Trophoblast cell (in vitro differentiated cells and primary cell): ENCODE measurements around the gene BCO1.

Source experiments
- DNase-seq, 2 donors: peaks; one replicate each; pipeline ENCODE4 v3.0.0-alpha.2; 2016
- H2AFZ ChIP-seq: 2 replicates; pipeline ENCODE4 v1.6.1; 2013; ENCODE audit warnings: low read length, moderate library complexity, mild to moderate bottlenecking; ENCODE audit not compliant: insufficient read depth, poor library complexity
- H2AK5ac ChIP-seq: 2 replicates; pipeline ENCODE4 v1.6.1; 2013; ENCODE audit warnings: mild to moderate bottlenecking, low read length
- H2BK120ac ChIP-seq: 2 replicates; pipeline ENCODE4 v1.6.1; 2013; ENCODE audit warnings: low read length, mild to moderate bottlenecking, moderate library complexity; ENCODE audit not compliant: insufficient read depth, poor library complexity
- H2BK12ac ChIP-seq: 2 replicates; pipeline ENCODE4 v1.6.1; 2013; ENCODE audit warnings: mild to moderate bottlenecking, low read length, moderate library complexity
- H2BK5ac ChIP-seq: 2 replicates; pipeline ENCODE4 v1.6.1; 2013; ENCODE audit warnings: low read length, low read depth, moderate library complexity, mild to moderate bottlenecking; ENCODE audit not compliant: poor library complexity
- H3K14ac ChIP-seq: 2 replicates; pipeline ENCODE4 v1.6.1; 2013; ENCODE audit warnings: mild to moderate bottlenecking, low read length
- H3K18ac ChIP-seq: 2 replicates; pipeline ENCODE4 v1.6.1; 2013; ENCODE audit warnings: mild to moderate bottlenecking, low read length
- H3K23ac ChIP-seq: 2 replicates; pipeline ENCODE4 v1.6.1; 2013; ENCODE audit warnings: low read length
- H3K27ac ChIP-seq: 2 replicates; pipeline ENCODE4 v1.5.1; 2013; ENCODE audit warnings: low read depth, mild to moderate bottlenecking, inconsistent platforms, low read length, moderate library complexity
- H3K27me3 ChIP-seq: 2 replicates; pipeline ENCODE4 v1.6.1; 2013; ENCODE audit warnings: inconsistent platforms, mild to moderate bottlenecking, low read length, moderate library complexity; ENCODE audit not compliant: insufficient read depth
- H3K36me3 ChIP-seq, 2 experiments: 1 replicate in 1 of 2; 2 replicates in 1 of 2; pipeline ENCODE4 v1.6.1; 2013; ENCODE audit warnings: low read length in 2 of 2, mild to moderate bottlenecking in 2 of 2, moderate library complexity in 1 of 2; ENCODE audit not compliant: insufficient read depth in 2 of 2, control insufficient read depth in 1 of 2
- H3K4ac ChIP-seq: 2 replicates; pipeline ENCODE4 v1.6.1; 2013; ENCODE audit warnings: low read depth, mild to moderate bottlenecking, low read length, moderate library complexity
- H3K4me1 ChIP-seq, 2 experiments: 1 replicate in 1 of 2; 2 replicates in 1 of 2; pipeline ENCODE4 v1.6.1; 2013; ENCODE audit warnings: low read length in 2 of 2, mild to moderate bottlenecking in 2 of 2, moderate library complexity in 1 of 2; ENCODE audit not compliant: insufficient read depth in 2 of 2, control insufficient read depth in 1 of 2
- H3K4me2 ChIP-seq: 2 replicates; pipeline ENCODE4 v1.6.1; 2013; ENCODE audit warnings: inconsistent platforms, mild to moderate bottlenecking, low read length, moderate library complexity
- H3K4me3 ChIP-seq: 2 replicates; pipeline ENCODE4 v1.5.1; 2013; ENCODE audit warnings: mild to moderate bottlenecking, low read depth, low read length, inconsistent platforms
- H3K79me1 ChIP-seq: one replicate; pipeline ENCODE4 v1.6.1; 2013; ENCODE audit warnings: low read length
- H3K79me2 ChIP-seq: 2 replicates; pipeline ENCODE4 v1.6.1; 2013; ENCODE audit warnings: low read length, mild to moderate bottlenecking; ENCODE audit not compliant: control insufficient read depth, insufficient read depth, poor library complexity
- H3K9ac ChIP-seq: 2 replicates; pipeline ENCODE4 v1.6.1; 2013; ENCODE audit warnings: mild to moderate bottlenecking, low read length
- H3K9me3 ChIP-seq: 2 replicates; pipeline ENCODE4 v1.6.1; 2013; ENCODE audit warnings: low read depth, mild to moderate bottlenecking, control low read depth, inconsistent platforms, low read length; ENCODE audit not compliant: insufficient read depth
- H4K12ac ChIP-seq: 2 replicates; pipeline ENCODE4 v1.6.1; 2013; ENCODE audit warnings: low read depth, mild to moderate bottlenecking, low read length, moderate library complexity
- H4K8ac ChIP-seq: 2 replicates; pipeline ENCODE4 v1.6.1; 2013; ENCODE audit warnings: low read depth, mild to moderate bottlenecking, low read length, moderate library complexity
- H4K91ac ChIP-seq: one replicate; pipeline ENCODE4 v1.6.1; 2013; ENCODE audit warnings: low read depth, mild to moderate bottlenecking, low read length, moderate library complexity
- WGBS: extraction: QIAGEN DNeasy Blood & Tissue Kit; methylation state at CpG from one replicate; pipeline ENCODE4 v1.1.7; 2013; ENCODE audit warnings: missing lambda C conversion rate; ENCODE audit not compliant: insufficient read length, insufficient coverage; ENCODE audit errors: extremely low coverage; 5-methylcytosine and 5-hydroxymethylcytosine counted together

The BCO1 gene

DNA sequence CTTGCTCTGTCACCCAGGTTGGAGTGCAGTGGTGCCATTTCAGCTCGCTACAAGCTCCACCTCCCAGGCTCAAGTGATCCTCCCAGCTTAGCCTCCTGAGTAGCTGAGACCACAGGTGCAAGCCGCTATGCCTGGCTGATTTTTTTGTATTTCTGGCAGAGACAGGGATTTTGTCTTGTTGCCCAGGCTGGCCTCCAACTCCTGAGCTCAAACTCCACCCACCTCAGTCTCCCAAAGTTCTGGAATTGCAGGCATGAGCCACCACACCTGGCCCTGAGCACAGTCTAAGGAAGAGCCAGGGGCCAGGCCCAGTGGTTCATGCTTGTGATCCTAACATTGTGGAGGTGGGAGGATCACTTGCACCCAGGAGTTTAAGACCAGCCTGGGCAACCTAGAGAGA is 21.8 kb upstream of the BCO1 start:
- Histone ChIP-seq H4K91ac (no peak overlapping the region), H3K23ac (no peak overlapping the region), H2AFZ (no peak overlapping the region), H3K79me1 (no peaks in the 10 kb centered on the region), H3K4me1 (no peaks in the 10 kb centered on the region), H3K9me3 (peaks cover 2% of the 10 kb centered on the region), H4K8ac (no peak overlapping the region), H3K79me2 (no peaks in the 10 kb centered on the region), H2AK5ac (no peak overlapping the region), H3K4ac (no peak overlapping the region), H4K12ac (no peak overlapping the region), H2BK5ac (no peak overlapping the region), H3K27me3 (no peaks in the 10 kb centered on the region), H3K4me2 (no peak overlapping the region), H3K36me3 (no peaks in the 10 kb centered on the region), H3K27ac (no peak overlapping the region), H2BK120ac (no peak overlapping the region), H3K9ac (no peak overlapping the region), H3K14ac (no peak overlapping the region), H2BK12ac (no peak overlapping the region), H3K18ac (no peak overlapping the region), H3K4me3 (no peak overlapping the region)
- no peak for DNase-seq
- WGBS, result no CpG with 5 or more reads among the region's 2 CpGs

DNA sequence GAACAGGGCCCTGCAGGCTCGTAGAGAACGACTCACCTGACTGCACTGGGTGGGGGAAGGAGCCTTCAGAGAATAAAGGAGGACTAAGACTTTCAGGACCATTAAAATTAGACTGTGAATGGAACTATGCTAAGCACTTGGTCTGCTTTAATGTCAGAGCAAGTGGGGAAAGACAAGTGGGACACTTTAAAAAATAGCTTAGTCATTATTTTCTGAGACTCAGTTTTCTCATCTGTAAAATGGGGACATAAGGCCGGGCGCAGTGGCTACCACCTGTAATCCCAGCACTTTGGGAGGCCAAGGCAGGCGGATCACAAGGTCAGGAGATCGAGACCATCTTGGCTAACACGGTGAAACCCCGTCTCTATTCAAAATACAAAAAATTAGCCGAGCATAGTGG is 19.3 kb upstream of the BCO1 start:
- no peak overlapping the region for H3K23ac ChIP-seq
- H2BK12ac ChIP-seq, result no peak overlapping the region
- no peaks in the 10 kb centered on the region for H3K36me3 ChIP-seq
- no peak overlapping the region for H2BK120ac ChIP-seq
- no peak overlapping the region for H4K8ac ChIP-seq
- WGBS, result no CpG with 5 or more reads among the region's 9 CpGs
- peaks cover 1 to 5% of the 10 kb centered on the region in 2 experiments for H3K4me1 ChIP-seq
- H3K4ac ChIP-seq, result no peak overlapping the region
- H3K18ac ChIP-seq, result no peak overlapping the region
- H2AFZ ChIP-seq, result no peak overlapping the region
- no peak overlapping the region for H2BK5ac ChIP-seq
- no peak overlapping the region for H3K4me2 ChIP-seq
- no peak overlapping the region for H3K9ac ChIP-seq
- no peak overlapping the region for H3K14ac ChIP-seq
- H2AK5ac ChIP-seq, result no peak overlapping the region
- no peak overlapping the region for H4K12ac ChIP-seq
- H3K79me2 ChIP-seq, result no peaks in the 10 kb centered on the region
- H3K79me1 ChIP-seq, result no peaks in the 10 kb centered on the region
- H3K27ac ChIP-seq, result no peak overlapping the region
- no peak for DNase-seq
- H3K9me3 ChIP-seq, result peaks cover 2% of the 10 kb centered on the region
- H3K4me3 ChIP-seq, result no peak overlapping the region
- H4K91ac ChIP-seq, result no peak overlapping the region
- H3K27me3 ChIP-seq, result no peaks in the 10 kb centered on the region

DNA sequence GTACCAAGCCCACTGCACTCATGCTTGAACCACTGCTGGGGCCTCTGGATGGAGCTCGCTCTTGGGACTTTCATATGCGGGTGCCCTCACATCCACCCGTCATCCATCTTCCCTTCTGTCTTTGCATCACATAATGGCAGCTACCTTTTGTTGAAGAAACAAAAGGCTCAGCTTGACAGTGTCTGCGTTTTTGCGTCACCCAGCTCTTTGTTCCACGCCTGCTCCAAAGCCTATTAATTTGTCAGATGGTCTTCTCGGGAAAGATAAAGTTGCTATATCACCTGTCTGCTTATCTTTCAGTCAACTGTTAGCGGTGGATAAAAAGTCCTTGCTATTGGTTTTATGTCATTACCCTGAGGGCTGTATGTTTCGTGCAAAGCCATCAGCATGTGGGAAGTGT is 18.1 kb upstream of the BCO1 start:
- Histone ChIP-seq H3K27me3 (no peaks in the 10 kb centered on the region), H2BK120ac (no peak overlapping the region), H4K91ac (no peak overlapping the region), H3K4me1 (peaks cover 1 to 5% of the 10 kb centered on the region in 2 experiments), H2AK5ac (no peak overlapping the region), H3K79me2 (no peaks in the 10 kb centered on the region), H2AFZ (no peak overlapping the region), H3K23ac (no peak overlapping the region), H3K14ac (no peak overlapping the region), H3K4me2 (no peak overlapping the region), H3K79me1 (no peaks in the 10 kb centered on the region), H2BK12ac (no peak overlapping the region), H4K12ac (no peak overlapping the region), H4K8ac (no peak overlapping the region), H3K9ac (no peak overlapping the region), H3K36me3 (no peaks in the 10 kb centered on the region), H3K27ac (no peak overlapping the region), H3K18ac (no peak overlapping the region), H2BK5ac (no peak overlapping the region), H3K9me3 (peaks cover 2% of the 10 kb centered on the region), H3K4ac (no peak overlapping the region), H3K4me3 (no peak overlapping the region)
- DNase-seq, result peak; percentile 89 to 93
- no CpG with 5 or more reads among the region's 9 CpGs for WGBS

DNA sequence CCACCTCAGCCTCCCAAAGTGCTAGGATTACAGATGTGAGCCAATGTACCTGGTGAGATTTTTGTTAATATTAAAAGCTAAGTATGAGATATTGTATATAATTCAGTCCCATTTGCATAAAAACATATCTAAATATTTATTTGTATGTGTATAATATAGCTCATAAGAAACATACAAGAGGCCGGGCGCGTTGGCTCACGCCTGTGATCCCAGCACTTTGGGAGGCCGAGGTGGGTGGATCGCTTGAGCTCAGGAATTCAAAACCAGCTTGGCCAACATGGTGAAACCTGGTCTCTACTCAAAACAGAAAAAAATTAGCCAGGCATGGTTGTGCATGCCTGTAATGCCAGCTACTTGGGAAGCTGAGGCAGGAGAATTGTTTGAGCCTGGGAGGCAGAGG is 16.8 kb upstream of the BCO1 start:
- H2BK12ac ChIP-seq, result no peak overlapping the region

More for the DNA sequence above, 16.8 kb upstream of the BCO1 start:
- Histone ChIP-seq H4K91ac (no peak overlapping the region), H3K9ac (no peak overlapping the region), H2BK120ac (no peak overlapping the region), H3K14ac (no peak overlapping the region), H3K79me2 (no peaks in the 10 kb centered on the region), H3K4me3 (no peak overlapping the region), H3K9me3 (peaks cover 5% of the 10 kb centered on the region), H3K23ac (no peak overlapping the region), H3K18ac (no peak overlapping the region), H4K12ac (no peak overlapping the region), H2BK5ac (no peak overlapping the region), H4K8ac (no peak overlapping the region), H3K27me3 (no peaks in the 10 kb centered on the region), H3K4me2 (no peak overlapping the region), H3K27ac (no peak overlapping the region), H2AFZ (no peak overlapping the region), H3K36me3 (no peaks in the 10 kb centered on the region), H2AK5ac (no peak overlapping the region), H3K4me1 (peaks cover 1 to 5% of the 10 kb centered on the region in 2 experiments), H3K79me1 (no peaks in the 10 kb centered on the region), H3K4ac (no peak overlapping the region)
- DNase-seq, result peak in 1 of 2 donors; percentile 15
- no CpG with 5 or more reads among the region's 6 CpGs for WGBS
